HG02884 (cell line): ENCODE measurements around the gene SUOX.
"Not testable (repeated sequence)": the region's sequence is repeated elsewhere in the genome, so short reads cannot be mapped to it uniquely, and the experiment has no call there.

Source experiments
- ATAC-seq: cut with Tn5 transposase; IDR thresholded peaks from one replicate; pipeline ENCODE4 v1.9.1; 2021; ENCODE audit warnings: mild to moderate bottlenecking, moderate library complexity; ENCODE audit not compliant: unreplicated experiment

SUOX gene

GRCh38 chr12:55996715-55997534, at the start of gene SUOX:
TSS of gene SUOX (plus strand) at chr12:55997276. CDS start at chr12:56002222, 4,946 bp downstream.
- peak; percentile 99 for ATAC-seq

GRCh38 chr12:55955344-55955743, 41.7 kb upstream of the SUOX start:
- no peak for ATAC-seq

- ATAC-seq, result no peak
Observed at GRCh38 chr12:55955800-55956508, 41.1 kb upstream of the SUOX start.

DNA sequence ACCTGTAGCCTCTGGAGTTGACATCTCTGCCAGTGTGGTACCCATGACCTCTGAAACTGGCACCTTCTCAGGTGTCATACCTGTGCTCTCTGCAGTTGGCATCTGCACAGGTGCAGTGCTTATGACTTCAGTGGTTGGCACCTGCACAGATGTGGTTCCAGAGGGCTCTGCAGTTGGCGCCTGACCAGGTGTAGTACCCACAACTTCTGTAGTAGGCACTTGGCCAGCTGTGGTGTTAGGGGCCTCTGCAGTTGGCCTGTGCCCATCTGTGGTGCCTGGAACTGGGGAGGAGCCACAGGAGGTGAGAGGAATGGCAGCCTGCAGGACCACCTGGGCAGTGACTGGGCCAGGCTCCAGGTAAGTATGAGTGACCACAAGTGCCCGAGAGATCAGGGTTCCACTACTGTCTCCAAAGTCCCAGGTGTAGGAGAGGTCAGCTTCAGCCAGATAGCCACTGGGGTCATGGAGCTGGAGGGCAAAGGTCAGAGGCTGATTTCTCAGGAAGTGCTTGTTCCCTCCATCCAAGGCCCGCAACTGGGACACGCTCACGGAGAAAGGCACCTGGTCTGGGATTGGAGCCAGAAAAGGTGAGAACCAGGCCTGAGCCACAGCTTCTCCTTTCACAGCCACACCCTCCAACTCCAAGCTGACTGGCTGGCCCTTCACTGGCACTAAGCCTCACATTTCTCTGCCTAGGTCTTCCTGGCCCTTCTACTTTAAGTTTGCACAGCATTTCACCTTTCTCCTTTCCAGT, 39.8 kb upstream of the SUOX start:
- ATAC-seq, result no peak

DNA sequence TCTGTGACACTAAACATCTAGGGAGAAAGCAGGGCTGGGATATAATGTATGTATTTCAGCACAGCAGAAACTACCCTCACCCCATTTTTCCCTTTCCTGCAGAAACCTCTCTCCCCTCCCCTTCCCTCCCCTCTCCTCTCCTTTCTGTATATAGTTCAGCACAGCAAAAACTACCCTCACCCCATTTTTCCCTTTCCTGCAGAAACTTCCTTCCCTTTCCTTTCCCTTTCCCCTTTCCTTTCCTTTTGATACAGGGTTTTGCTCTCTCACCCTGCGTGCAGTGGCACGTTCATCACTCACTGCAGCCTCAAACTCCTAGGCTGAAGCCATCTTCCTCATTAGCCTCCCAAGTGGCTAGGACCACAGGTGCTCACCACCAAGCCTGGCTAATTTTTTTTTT, 33.3 kb upstream of the SUOX start:
- ATAC-seq, result no peak

GRCh38 chr12:55965240-55965639, 31.8 kb upstream of the SUOX start:
- no peak for ATAC-seq

DNA sequence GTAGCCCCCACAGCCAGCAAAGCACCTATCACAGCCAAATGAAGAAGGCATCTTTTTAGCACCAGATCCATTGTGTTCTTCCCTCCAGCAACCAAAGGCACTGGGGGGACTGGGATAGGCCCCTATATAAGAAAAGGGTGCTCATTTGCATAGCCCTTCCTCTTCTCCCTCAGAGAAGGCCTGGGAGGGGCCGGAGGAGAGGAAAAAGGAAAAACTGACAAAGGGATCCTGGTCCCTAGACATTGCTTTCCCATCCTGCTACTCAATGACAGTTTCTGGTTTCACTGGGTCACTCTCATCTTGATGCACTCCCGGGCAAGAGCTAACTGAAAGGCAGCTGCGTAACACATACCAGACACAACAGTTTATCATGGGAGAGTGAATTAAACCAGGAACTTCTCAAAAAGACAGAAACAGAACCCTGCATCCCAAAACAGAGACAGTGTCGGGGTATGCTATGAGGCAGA, 31.1 kb upstream of the SUOX start, which contains the start of gene PMEL:
Gene PMEL, minus strand, starts transcription at position 102 of the 467 bp plus-strand sequence. Its CDS starts 31 bp downstream, at position 71.
- ATAC-seq, result no peak

GRCh38 chr12:55966408-55967281, 30.4 kb upstream of the SUOX start, which contains the start of gene CDK2:
TSS of gene CDK2 (plus strand) at chr12:55966830. CDS start at chr12:55967009, 179 bp downstream.
- ATAC-seq, result peak; percentile 93

GRCh38 chr12:55969356-55969755, 27.7 kb upstream of the SUOX start:
- ATAC-seq, result no peak

DNA sequence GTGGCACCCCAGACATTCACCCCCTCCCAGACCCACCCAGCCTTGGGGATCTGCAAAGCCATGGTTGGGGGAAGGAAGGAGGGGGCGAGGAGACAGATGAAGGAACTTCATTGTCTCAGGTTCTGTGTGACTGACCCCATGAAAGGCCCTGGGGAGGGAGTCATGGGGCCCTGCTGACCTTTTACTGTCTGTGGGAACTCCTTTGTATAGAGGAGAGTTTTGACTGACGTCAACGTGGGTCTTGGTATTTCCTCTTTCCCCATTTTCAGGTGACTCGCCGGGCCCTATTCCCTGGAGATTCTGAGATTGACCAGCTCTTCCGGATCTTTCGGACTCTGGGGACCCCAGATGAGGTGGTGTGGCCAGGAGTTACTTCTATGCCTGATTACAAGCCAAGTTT, 26.3 kb upstream of the SUOX start:
- no peak for ATAC-seq

DNA sequence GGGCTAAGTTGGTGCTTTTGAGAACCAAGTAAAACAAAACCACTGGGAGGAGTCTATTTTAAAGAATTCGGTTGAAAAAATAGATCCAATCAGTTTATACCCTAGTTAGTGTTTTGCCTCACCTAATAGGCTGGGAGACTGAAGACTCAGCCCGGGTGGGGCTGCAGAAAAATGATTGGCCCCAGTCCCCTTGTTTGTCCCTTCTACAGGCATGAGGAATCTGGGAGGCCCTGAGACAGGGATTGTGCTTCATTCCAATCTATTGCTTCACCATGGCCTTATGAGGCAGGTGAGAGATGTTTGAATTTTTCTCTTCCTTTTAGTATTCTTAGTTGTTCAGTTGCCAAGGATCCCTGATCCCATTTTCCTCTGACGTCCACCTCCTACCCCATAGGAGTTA, 25.0 kb upstream of the SUOX start:
- no peak for ATAC-seq

GRCh38 chr12:55972456-55972855, 24.6 kb upstream of the SUOX start:
- no peak for ATAC-seq

- no peak for ATAC-seq
Observed at GRCh38 chr12:55972911-55973598, 24.0 kb upstream of the SUOX start.

GRCh38 chr12:55973599-55974307, 23.3 kb upstream of the SUOX start, which contains the start of gene RAB5B:
TSS of gene RAB5B (plus strand) at chr12:55974078. CDS start at chr12:55986961, 12,883 bp downstream.
- ATAC-seq, result peak; percentile 89

DNA sequence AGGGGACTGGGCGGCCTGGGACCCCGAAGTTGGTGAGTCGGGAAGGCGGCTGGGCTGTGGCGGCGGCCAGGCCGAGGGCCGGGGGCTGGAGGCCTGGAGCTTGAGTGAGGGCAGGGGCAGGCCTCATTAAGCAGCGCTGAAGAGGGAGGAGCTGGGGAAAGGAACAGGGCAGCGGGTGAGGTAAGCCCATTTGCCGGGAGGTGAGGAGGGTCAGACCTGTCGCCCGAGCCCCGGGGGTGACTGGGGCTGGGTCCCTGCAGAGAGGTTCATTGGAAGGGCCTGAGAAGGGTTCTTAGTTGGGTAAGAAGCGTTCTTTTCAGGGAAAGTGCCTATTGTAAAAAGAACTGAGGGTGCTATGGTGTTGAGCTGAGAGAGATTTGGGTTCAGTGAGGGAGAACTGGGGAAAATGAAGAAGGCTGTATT, 22.8 kb upstream of the SUOX start:
- ATAC-seq, result peak; percentile 8

GRCh38 chr12:55978393-55978792, 18.7 kb upstream of the SUOX start:
- ATAC-seq, result no peak

GRCh38 chr12:55979069-55979468, 18.0 kb upstream of the SUOX start:
- ATAC-seq, result no peak

DNA sequence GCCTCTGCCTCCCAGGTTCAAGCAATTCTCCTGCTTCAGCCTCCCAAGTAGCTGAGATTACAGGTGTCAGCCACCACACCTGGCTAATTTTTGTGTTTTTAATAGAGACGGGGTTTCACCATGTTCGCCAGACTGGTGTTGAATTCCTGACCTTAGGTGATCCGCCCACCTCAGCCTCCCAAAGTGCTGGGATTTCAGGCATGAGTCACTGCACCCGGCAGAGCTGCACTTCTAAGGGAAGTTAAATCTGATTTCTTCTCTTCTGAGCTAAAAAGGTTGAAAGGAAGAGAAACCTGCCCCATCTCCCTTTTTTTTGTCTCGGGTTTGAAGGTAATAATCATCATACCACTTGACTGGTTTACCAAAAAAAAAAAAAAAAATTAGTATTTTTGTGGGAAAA, 15.2 kb upstream of the SUOX start:
- not testable (repeated sequence) for ATAC-seq
